ENCODE measurements around the gene PLEKHM2.

The PLEKHM2 gene

GRCh38 chr1:15727866-15728534 lies 43.9 kb downstream of the PLEKHM2 start:
- DNase-seq, result no peak

- DNase-seq, result no peak
These were observed 45.0 kb downstream of the PLEKHM2 start for GRCh38 chr1:15728937-15729657.

DNA sequence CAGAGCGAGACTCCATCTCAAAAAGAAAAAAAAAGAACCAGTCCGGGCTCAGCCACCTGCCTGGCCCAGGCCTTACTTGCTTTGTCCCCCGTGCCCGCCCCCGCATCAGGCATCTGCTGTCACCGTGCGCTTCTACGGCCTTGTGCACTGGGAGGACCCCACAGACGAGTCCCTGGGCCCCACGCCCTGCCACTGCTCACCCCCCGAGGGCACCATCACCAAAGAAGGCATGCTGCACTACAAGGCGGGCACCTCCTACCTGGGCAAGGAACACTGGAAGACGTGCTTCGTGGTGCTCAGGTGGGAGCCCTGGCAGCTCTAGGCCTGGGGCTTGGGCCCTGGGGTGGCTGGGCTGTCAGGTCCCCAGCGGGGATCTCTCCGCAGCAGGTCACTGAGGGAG lies 46.3 kb downstream of the PLEKHM2 start:
- DNase-seq, result no peak

- DNase-seq, result no peak
These were observed 46.8 kb downstream of the PLEKHM2 start for GRCh38 chr1:15730936-15731335.

DNA sequence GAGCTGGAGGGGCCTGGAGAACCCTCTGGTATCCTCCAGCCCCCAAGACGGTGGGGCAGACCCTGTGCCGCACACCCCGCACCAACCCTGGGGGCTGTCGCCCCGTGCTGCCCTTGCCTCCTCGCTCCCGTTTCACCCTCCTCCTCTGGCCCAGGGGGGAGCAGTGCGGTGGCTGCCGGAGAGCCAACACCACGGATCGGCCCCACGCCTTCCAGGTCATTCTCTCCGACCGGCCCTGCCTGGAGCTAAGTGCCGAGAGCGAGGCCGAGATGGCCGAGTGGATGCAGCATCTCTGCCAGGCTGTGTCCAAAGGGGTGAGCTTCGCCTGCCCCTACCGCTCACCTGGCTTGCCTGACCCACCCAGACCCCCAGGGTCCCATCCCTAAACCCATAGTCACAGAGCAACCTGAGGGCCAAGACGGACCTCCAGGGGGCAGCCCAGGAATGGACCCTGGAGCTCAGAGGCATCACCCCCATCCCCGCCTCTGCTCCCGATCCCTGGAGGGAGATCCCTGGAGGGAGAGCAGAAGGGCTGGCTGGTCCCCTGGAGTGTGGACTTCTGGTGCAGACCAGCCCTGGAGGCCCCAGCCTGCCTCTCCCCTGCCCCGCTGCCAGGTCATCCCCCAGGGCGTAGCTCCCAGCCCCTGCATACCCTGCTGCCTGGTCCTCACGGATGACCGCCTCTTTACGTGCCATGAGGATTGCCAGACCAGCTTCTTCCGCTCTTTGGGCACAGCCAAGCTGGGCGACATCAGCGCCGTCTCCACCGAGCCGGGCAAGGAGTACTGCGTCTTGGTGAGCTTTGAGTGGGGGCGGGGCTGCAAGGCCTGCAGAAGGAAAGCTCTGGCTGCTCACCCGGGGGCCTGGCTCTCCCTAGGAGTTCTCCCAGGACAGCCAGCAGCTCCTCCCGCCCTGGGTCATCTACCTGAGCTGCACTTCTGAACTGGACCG lies 47.9 kb downstream of the PLEKHM2 start:
- no peak for DNase-seq

DNA sequence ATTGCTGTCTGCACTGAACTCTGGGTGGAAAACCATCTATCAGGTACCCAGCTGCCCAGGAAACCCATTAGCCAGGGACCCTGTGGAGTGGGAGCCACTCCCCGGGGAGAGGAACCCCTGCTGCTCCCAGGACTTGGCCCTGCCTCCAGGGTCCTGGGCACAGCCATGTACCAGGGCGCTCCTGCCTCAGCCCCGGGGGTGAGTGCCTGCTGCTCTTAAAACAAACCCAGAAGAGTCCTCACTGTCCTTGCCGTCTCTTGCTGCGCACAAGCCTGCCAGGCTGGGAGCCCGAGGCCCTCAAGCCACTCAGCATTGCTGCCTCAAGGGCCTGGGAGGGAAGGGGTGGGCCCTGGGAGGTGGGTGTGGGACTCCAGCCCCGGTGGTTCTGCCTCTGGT lies 48.6 kb downstream of the PLEKHM2 start:
- DNase-seq, result no peak

- no peak for DNase-seq
These were observed 49.2 kb downstream of the PLEKHM2 start for GRCh38 chr1:15733218-15733725.

GRCh38 chr1:15733726-15734226 lies 49.7 kb downstream of the PLEKHM2 start:
- no peak for DNase-seq

- no peak for DNase-seq
These were observed 50.2 kb downstream of the PLEKHM2 start for GRCh38 chr1:15734296-15734695.

DNA sequence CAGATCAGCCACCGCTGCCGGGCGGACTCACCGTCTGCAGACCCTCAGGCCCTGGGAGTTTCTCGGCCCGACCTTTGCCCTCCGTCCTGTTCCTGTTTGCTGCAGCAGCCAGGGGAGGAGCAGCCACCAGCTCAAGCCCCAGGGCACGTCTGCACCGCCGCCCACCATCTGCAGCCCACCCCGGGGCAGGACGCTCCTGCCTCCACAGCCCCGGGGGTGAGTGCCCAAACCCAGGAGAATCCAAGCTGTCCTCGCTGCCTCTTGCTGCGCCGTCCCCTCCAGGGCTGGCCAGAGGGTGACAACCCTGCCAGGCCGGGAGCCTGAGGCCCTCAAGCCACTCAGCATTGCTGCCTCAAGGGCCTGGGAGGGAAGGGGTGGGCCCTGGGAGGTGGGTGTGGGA lies 50.8 kb downstream of the PLEKHM2 start:
- DNase-seq, result no peak

- peak in 1 of 2 experiments; percentile 6 for DNase-seq
These were observed 51.4 kb downstream of the PLEKHM2 start for GRCh38 chr1:15735304-15736037.

DNA sequence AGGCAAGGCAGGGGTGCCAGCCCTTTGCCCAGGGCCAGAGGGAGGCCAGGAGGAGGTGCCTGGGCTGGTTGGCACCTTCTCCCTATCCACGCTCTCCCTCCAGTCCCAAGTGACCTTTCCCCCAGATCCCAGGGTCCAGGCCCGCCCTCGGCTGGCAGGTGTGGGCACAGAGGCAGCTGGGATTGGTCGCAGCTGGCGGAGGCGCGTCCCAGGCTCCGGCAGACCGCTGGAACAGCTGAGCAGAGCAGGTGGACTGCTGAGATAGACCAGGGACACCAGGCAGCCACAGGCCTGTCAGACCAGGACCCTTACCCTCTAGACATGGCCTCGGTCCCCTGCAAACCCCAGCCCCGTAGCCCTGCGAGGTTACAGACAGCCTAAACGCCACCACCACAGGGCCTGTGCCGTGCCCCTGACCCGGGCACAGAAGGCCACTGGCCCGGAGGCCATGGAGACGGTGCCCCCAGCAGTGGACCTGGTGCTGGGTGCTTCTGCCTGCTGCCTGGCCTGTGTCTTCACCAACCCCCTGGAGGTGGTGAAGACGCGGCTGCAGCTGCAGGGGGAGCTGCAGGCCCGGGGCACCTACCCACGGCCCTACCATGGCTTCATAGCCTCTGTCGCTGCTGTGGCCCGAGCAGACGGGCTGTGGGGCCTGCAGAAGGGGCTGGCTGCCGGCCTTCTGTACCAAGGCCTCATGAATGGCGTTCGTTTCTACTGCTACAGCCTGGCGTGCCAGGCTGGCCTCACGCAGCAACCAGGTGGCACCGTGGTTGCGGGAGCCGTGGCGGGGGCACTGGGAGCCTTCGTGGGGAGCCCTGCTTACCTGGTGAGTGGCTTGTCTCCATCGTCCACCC lies 52.1 kb downstream of the PLEKHM2 start, which contains the start of gene SLC25A34:
Gene SLC25A34, plus strand, starts transcription at position 221 of the 854 bp plus-strand sequence. Its CDS starts 228 bp downstream, at position 449.
- no peak for DNase-seq

GRCh38 chr1:15736892-15737261 lies 52.8 kb downstream of the PLEKHM2 start:
- DNase-seq, result no peak

DNA sequence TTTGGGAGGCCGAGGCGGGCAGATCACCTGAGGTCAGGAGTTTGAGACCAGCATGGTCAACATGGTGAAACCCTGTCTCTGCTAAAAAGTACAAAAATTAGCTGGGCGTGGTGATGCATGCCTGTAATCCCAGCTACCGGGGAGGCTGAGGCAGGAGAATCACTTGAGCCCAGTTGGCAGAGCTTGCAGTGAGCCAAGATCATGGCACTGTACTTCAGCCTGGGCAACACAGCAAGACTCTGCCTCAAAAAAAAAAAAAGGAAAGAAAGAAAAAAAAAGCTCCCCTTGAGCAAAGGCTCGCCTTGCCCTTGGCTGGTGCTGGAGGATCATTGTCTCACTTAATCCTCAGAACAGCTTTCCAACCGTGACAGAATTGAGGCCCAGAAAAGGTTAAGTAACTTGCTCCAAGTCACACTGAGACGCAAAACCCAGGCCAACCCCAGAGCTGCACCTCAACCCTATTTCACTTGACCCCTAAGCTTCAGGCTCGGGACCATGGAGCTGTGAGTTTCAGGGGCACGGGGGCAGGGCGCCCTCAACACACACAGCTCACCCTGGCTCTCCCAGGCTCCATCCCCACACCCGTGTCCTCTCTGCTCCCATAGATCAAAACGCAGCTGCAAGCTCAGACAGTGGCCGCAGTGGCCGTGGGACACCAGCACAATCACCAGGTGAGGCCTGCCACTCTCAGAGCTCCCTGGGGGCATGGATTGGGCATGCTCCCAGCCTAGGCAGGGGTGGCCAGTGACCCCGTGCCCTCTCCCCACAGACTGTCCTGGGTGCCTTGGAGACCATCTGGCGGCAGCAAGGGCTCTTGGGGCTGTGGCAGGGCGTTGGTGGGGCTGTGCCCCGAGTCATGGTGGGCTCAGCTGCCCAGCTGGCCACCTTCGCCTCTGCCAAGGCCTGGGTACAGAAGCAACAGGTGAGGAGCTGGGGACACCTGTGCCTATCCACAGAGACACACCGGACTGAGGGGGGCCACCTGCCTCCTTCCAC lies 53.5 kb downstream of the PLEKHM2 start:
- no peak for DNase-seq

DNA sequence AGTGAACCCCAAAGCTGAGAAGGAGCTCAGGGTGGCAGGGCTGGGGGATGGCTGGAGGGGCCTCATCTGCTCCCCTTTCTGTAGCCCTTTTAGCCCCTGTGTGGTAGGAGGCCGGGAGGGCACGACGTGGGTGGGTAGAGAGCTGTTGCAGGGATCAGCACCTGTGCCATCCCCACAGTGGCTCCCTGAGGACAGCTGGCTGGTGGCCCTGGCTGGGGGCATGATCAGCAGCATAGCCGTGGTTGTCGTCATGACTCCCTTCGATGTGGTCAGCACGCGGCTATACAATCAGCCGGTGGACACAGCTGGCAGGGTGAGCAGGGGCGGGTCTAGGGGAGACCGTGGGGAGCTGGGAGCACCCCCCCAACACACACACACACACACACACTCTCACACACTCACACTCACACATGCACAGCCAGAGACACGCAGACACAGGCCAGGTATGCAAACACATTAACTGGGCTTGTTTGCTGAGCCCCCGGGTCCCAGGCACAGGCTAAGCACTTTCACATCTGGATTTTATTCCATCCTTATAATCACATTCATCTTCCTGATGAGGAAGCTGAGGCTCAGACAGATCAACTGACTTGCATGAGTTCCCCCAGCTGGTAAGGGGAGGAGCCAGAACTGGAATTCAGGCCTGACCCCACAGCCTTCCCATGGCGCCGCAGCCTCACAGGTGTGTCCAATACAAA lies 54.4 kb downstream of the PLEKHM2 start:
- DNase-seq, result no peak

- no peak for DNase-seq
These were observed 55.1 kb downstream of the PLEKHM2 start for GRCh38 chr1:15739259-15739658.

GRCh38 chr1:15739745-15740144 lies 55.6 kb downstream of the PLEKHM2 start:
- DNase-seq, result no peak

DNA sequence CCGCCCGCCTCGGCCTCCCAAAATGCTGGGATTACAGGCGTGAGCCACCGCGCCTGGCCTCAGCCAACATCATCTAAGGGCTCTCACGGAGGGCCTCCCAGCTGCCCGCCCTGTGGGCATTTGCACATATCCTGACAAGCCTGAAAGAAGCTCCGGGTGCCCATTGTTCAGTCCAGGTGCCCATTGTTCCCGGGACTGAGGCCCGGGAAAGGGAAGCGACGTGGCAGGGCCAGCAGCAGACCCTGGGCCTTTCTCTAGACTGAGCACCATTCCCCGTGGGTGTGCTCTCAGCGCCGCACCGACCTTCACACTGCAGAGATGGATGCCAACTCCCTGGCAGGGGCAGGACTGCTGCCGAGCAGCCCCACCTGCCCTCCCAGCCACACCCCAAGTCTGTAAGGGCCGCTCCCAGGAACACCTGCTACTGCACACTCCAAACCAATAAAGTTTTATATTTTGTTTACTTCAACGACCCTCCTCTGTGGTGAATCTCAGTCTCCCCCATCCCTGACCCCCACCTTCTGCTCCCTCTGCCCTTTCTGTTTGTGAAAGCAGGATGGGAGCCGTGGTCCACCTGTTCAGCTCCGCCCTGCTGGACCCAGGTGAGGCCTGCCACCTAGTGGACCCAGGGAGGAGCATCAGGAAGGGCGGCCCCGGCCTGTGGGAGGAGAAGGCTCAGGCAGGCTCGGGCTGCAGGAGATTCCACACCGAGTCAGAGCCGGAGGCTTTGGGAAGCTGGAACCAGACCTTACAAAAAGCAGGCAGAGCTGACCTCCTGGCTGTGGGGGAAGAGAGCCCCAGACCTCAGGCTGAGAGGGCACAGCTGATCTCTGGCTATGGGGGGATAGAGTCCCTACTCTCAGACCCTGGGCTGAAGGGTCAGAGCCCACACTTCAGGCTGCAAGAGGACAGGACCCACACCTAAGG lies 57.1 kb downstream of the PLEKHM2 start:
- DNase-seq, result peak; percentile 39 to 48

Measured in Kasumi-1 (cell line).